HepG2 (cell line): ENCODE results near the gene DNAAF9.

Experiments used
- EP300 ChIP-seq, 3 experiments: sonication (generic) in 1 of 3; formaldehyde crosslinking in 1 of 3; IDR thresholded peaks; 2 replicates each; pipeline versions ENCODE4 v1.5.1 to v1.6.1; 2011 to 2020; ENCODE audit warnings: low read depth in 2 of 3, low read length in 2 of 3, borderline replicate concordance in 1 of 3, improper control_type of control experiment in 1 of 3, mild to moderate bottlenecking in 1 of 3, missing genetic modification reagents in 1 of 3, moderate library complexity in 1 of 3
- MBD4 ChIP-seq: IDR thresholded peaks from 2 replicates; pipeline ENCODE4 v1.6.1; 2012; ENCODE audit warnings: low read length, inconsistent platforms, borderline replicate concordance
- NR2C2 ChIP-seq: sonication (generic); formaldehyde crosslinking; IDR thresholded peaks from 2 replicates; pipeline ENCODE4 v1.4.0; 2020; ENCODE audit warnings: missing genetic modification reagents, mild to moderate bottlenecking, moderate library complexity, borderline replicate concordance
- ZNF543 ChIP-seq: sonication (generic); formaldehyde crosslinking; IDR thresholded peaks from 2 replicates; pipeline ENCODE4 v1.4.0; 2020; ENCODE audit warnings: mild to moderate bottlenecking, missing genetic modification reagents

GRCh38 chr20:3432844-3433243, 25.4 kb upstream of the DNAAF9 start:
- TF ChIP-seq ZNF543 = no peak
- no peak for TF ChIP-seq NR2C2
- no peak for TF ChIP-seq EP300 (IDR thresholded peaks at IDR 0.05; ENCODE audit: low read depth in 2 of 2, low read length in 2 of 2)
- no peak for TF ChIP-seq EP300 (CRISPR knock-in tag; IDR thresholded peaks at IDR 0.05; ENCODE audit: borderline replicate concordance)
- no peak for TF ChIP-seq MBD4
